Activated naive CD4-positive, alpha-beta T cell treated with Interleukin-2 at 50 U/mL for 16 hours (primary cell): Measurements from ENCODE around the gene ARPC5L.
A peak's percentile ranks its signal among the peaks of the same experiment; 100 is the strongest.

Experiments
- DNase-seq: peaks from one replicate; pipeline ENCODE4 v3.0.0-alpha.2; 2020

ARPC5L gene

DNA sequence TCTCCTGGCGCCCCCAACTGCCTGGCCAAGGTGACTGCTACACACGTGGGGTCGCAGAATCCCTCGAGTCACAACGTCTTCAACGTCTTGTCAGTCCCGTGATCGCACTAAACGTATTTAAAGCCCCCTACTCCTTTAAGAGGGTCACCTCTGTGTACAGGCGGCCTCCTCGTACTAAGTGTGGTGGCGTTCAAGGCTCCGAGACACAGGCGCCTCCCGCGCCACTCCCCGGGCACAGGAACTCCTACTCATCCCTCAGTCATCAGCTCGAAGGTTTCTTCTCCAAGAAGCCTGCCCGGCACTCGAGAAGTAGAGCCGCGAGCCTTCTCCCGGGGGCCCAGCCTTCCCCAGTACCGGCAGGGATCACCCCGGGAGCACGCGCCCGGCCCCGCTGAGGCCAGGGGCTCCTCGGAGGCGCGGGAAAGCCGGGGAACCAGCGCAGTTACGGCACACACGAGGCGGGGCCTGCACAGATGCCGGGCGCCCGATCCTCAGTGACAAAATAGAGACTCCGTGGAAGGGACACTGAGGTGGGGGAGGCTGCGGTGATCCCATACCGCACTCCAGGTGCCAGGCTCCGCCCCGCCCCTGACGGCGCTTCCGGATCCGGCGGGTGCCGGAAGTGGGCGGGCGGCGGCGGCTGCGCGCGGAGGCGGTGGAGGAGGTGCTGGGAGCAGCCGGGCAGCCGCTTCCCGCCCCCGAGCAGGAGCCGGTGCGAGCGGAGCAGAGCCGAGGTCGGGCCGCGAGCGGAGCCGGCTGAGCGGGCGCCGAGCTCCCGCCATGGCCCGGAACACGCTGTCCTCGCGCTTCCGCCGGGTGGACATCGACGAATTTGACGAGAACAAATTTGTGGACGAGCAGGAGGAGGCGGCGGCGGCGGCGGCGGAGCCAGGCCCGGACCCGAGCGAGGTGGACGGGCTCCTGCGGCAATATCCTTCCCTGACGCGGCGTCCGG, 6.9 kb downstream of the ARPC5L start:
- peak; percentile 93 for DNase-seq

DNA sequence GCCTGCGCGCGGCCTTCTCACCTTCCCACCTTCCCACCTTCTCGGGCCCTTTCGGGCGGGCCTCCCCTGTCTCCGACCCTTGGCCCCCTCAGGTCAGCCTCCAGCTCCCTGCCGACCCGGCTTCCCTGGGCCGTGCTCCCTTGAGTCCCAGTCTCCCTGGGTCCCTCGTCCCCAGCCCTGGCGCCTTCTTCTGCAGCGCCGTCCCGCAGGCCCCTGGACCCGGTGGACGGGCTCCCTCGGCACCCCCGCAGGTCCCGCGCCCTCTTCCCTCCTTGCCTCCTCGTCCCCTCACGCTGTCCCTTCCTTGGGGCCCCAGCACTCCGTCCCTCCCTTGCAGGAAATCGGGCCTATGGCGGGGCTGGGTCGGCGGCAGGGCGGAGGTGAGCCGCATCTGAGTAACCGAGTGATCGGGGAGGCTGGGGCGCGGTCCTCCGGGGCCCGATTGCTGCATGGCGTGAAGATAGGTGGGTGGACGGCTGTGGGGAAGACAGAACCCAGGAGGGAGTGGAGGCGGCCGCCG, 7.6 kb downstream of the ARPC5L start:
- DNase-seq, result peak; percentile 68

DNA sequence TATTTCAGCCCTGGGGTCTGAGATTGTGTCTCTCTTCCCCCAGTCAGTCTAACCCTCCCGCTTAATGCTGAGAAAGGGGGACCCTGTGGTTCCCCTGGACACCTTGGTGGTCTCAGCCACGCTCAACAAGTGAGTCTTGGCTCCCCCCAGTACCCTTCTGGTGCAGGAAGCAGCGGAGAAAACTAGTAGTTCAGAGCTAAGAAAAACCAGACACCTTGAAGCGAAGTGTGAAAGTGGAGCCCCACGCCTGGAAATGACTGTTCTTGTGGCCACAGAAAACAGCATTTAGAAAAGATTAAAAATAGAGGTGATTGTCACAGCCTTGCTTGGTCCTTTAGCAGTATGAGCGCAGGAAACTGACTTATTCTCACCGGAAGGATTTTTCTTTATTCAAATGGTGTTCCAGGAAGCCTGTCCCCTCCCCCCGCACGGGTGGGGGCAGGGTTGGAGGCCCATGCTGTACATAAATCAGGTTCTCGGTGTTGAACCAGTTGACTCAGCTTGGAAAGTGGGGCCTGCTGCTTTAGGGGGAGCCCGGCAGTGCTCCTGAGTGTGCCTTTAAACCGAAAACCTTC, 8.1 kb downstream of the ARPC5L start:
- peak; percentile 93 for DNase-seq

DNA sequence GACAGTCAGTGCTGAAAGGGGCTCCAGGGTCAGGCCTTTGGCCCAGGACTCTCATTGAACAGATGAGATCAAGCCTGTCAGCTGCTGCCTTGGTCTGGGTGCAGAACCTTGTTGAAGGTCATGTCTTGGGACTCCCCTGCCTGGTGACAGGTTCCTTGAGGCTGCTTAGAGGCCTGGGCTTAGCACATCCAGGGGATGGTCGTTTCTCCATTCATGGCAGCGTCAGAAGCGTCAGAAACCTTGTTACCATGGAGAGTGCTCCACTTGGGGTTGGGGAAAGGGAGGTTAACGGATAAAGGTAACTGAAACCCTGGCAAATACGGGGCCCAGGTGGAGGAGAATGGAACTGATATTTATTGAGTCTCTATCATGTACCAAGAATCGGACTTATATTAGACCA, 8.8 kb downstream of the ARPC5L start:
- peak; percentile 20 for DNase-seq

DNA sequence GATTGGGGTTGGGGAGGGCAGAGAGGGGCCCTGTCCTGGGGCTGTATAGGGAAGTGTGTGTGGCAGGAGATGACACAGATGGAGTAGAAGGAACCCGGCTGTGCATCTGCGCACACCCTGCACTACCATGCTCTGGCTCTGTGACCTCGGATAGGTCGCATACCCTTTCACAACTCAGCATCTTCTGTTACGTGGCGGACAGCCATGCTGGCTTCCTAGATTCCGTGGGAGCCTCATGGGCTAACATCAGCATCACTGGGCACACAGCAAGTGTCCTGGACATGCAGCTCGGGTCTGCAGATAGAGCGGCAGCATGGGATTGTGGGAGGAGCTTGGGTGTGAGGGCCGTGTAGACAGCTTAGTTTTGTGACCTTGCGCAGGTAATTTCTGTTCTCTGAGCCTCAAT, 9.2 kb downstream of the ARPC5L start:
- DNase-seq, result no peak

DNA sequence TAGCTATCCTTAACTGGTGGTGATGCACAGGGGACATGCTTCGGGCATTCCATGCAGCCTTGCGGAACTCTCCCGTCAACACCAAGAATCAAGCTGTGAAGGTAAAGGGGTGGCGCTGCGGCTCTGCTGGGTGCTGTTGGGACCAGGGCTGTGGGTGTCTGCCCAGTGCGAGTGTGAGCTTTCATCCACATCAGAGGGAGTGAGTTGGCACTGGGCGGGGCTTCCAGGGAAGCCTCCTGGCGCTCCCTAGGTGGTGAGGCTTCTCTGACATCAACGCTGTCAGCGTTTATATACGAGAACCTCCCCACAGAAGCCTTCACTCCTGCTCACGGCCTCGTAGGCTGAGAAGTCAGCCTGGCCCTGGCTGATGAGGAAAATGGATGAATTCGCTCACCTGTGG, 11.7 kb downstream of the ARPC5L start:
- peak; percentile 18 for DNase-seq

DNA sequence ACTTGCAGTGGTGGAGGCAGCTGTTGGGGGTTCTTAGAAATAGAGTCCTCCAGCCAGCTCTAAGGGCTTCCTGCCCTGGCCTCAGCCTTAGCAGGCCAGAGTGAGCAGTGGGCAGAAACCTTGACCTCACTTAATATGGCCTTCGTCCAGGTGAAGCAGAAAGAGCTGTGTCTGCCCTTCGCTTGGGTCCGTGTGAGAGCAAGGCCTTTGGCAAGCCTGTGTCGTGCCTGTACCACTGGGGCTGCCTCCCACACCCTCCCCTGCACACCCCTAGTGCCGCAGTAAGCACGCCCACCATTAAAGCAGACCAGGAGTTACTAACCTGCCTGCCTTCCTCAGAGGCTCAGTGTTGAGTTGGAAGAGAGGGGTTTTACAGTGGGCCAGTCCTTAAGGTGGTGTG, 13.6 kb downstream of the ARPC5L start:
- no peak for DNase-seq

DNA sequence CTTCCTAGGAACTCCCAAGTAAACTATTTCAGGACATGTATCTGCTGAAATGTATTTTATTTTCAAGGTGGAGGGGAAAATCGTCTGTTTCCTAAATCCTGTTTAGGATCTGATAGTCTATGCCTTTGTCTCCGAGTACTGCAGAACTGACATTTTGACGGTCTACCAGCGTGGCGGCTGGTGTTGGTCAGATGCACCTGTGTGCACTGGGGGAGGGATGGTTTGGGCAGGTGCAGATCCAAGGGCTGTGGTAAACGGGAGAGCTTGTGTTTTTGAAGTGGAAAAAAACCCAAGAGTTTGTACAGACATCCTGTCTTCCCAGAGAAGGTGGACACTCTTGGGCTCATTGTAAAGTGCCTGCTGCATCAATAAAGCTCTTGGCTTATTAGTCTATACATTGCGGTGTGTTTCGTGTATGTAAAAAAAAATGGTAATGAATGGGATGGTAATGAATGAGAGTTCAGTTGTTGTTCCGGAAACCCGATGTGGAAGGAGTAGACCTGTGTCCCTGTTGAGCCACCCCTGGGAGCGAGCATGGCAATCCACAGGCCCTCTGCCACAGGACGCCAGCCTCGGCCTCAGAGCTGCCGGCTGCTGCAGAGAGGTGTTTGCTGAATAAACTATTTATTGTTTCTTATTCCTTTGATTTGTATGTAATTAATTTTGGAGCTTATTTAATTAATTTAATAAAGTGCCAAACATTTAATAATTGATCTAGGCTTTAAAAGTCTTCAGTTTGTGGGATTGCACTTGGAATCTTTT, 15.3 kb downstream of the ARPC5L start:
- DNase-seq, result no peak

DNA sequence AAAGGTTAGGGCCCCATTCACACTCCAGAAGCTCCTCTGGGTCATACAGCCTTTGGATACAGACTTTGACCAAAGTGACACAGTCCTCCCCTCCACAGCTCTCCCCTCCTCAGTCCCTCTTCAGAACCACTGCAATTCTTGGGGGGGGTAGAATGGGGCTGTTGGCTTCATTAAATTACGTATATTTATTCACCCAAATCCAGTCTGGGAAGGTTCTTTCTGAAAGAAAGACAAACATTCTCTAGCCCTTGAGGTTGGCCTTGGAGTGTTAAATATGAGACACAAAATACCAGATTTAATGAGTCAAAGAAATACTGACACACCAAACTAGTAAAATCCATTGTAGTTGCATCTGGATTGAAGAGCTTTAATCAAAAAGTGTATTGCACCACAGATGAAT, 16.1 kb downstream of the ARPC5L start:
- no peak for DNase-seq

DNA sequence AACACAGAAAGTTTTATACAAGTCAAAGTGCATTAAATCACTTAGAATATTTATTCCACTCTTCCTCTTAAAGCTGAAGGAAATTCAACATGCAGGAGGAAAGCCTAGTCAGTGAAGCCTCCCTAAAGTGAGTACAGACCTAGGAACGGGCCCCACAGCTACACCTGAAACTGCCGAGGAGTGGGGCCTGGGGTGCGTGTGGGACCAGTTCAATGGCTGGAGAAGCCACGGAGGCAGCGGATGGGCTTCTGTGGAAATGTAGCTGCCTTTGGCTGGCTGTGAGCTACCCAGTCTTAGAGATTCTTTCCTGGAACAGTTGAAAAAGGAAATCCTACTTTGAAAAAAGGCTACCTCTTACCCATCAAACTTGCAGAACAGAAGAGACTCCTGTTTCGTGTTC, 16.6 kb downstream of the ARPC5L start:
- no peak for DNase-seq

DNA sequence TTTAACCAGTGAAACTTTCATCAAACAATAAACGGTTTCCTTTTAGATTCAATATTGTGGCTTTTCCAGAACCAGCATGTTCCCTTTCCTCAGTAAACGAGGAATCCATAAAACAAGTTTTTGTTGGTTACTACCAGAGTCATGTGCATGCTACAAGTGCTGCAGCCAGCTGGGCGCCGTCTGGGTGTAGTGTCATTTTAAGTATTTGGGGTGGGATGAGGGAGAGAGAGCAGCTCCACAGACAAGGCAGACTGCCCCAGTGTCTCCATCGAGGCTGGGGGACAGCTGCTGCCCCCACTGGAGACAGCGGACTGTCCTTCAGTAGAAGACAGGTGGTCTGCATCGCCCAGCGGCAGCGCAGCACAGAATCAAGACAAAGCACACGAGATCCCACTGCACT, 17.3 kb downstream of the ARPC5L start:
- DNase-seq, result no peak

DNA sequence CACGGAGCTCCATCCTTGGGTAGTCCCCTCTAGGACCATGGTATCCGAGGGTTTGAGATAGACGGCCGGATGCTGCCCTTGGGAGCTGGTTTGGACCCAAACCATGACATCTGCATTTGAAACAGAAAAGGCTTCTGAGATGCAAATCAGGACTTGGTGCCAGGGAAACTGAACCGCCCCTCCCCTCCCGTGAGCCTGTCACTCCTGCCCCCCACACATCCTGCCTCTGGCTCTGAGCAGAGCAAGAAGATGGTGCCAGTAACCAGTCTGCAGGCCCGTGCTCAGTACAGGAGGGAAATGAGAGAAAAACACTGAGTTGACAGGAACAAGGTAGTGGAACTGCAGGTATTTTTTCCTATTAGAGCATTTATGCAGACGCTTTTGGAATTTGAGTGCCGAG, 18.6 kb downstream of the ARPC5L start:
- DNase-seq, result no peak

DNA sequence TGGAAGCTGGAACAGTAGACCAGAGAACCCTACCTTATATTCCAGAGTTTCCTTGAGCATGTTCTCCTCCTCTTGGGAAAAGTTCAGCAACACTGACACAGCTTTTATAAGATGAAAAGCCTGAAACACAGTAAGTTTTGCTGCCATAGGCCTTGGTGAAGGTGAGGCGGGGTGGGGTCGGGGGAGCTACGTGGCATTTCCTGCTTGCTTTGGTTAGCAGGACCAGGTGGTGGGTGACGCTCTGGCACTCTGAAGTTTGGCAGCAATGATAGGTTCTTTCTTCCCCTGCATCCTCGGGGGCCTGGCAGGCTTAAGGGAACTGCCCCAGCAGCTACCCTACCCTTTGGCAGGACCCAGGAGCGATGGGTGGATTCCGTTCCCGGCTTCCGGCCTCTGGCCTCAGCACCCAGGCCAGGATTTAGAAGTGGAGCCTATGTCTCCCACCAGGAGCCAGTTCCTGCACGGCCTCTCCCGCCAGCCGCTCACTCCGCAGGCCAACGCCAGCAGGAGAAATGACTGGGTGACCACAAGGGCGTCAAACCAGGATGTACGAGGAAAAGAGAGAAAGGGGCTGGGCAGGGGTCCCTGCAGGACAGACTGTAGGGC, 19.3 kb downstream of the ARPC5L start:
- DNase-seq, result no peak

DNA sequence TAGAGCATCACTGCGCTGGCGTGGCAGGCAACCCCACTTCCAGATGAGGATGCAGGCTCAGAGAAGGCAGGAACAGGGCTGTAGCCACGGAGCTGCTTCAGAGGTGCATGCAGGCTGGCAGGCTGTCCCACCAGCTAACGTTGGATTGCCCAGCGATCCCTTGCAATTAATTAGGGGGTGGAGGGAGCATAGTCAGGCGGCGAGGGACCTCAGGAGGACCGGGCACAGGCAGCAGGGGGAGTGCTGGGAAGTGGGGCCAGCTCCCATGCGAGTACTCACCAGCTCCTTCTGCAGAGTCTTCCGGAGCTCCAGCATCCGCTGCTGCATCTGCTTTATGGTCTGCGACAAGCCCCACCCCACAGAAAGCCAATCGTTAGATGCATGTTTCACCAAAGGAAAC, 20.3 kb downstream of the ARPC5L start:
- no peak for DNase-seq

DNA sequence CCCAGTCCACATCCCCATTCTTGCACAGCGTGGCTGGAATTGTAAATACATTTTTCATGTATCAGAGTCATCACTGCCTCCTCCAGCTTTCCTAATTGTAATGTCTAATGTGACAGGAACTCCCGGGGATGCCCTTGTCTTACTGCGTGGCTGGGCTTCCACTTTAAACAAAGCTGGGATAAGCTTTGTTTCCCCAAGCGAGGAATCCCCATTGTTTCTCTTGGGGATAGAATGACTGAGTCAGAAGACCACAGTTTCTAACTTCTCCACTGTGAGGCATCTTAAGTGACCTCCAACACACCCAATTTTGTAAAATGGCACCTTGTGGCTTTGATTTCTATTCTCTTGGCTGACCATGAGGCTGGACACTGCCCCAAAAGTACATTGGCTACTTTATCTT, 22.4 kb downstream of the ARPC5L start:
- no peak for DNase-seq

DNA sequence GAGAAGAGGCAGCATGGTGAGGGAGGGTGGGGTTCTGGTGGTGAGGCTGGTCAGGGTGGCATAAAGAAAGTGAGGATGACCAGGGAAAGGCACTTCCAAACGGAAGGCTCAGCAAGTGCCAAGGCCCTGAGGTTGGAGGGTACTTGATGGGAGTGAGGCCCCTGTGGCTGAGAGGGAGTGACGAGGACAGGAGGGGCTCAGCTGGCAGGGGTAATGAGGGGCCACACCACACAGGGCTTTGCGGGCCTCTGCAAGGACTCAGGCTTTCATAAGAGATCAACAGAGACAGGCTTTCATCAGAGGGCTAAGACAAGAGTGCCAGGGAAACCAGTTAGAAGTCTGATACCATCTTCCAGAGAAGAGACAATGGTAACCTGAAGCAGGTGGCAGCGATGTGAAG, 23.6 kb downstream of the ARPC5L start:
- no peak for DNase-seq

DNA sequence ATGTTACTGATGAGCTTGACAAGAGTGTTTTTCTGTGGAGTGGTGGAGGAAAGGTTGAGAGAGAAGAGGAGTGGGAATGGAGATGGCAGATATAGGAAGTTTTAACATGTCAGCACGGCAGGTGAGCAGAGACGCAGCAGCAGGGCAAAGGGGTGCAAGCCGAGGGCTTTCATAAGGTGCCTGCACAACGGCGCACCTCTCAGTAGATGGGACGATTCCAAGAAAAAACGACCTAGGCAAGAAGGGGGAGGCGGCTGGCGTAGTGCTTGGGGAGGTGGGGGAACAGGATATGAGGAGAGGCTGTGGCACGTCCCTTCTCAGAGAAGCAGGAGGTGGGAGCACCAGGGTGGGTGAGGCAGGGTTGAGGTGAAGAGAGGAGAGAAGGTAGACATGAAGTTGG, 24.5 kb downstream of the ARPC5L start:
- no peak for DNase-seq

DNA sequence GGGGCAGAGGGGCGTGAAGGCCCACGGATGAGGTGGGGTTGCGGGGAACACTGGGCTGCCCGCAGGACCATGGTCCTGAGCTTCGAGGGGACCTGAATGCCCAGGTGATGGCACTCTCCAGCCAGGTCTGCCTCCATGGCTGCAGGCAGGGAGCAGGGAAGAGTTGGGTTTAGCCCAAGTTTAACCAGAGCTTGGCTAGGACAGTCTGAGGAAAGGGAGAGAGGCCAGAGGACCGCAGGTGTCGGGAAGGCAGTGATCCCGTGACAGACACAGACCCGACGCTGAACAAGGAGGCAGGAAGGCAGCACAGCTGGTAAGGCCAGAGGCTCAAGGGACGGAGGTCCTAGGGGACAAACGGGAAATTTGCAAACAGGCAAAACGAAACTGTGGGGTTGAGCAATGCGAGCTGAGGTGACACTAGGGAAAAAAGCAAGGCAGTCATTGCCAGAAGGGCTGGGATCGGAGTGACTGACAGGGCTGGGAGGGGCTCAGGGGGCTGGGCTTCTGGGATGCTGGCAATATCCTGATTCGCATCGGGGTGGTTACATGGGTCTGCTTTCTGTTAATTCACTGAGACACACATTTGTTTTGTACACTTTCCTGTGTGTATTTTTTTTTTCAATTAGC, 25.0 kb downstream of the ARPC5L start:
- no peak for DNase-seq

DNA sequence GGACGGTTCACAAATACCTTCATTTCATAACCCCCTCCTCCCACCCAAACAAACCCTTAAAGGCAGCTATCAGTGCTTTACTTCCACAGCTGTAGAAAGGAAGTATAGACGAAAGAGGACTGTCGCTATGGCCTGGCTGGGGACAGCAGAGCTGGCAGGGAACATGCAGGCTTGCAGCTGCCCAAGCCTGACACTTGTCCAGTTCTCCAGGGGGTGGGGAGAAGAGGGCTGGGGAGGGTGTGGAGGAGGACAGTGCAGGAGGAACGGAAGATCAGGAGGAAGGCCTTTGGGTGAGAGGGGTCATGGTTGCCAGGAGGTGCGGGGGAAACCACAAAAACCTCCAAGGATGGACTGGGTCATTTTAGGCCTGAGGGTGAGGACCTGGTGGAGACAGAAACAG, 25.9 kb downstream of the ARPC5L start:
- DNase-seq, result no peak

DNA sequence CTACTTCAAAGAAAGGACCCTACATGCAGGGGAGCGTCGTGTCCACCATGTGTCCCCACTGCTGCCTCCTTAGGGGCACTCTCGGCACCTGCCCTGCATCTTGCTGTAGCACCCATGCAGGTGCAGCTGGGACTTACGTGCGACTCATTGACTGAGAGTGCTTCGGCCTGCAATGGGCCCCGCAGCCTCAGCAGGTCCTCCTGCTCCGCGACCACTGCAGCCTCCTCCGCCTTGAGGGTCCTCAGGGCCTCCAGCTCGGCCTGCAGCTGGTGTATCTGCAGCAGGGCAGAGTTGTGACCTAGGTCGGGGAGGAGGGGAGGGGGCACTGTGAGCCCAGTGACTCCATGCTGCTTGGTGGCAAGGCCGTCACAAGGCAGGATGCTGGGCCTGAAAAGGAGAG, 27.1 kb downstream of the ARPC5L start:
- no peak for DNase-seq

DNA sequence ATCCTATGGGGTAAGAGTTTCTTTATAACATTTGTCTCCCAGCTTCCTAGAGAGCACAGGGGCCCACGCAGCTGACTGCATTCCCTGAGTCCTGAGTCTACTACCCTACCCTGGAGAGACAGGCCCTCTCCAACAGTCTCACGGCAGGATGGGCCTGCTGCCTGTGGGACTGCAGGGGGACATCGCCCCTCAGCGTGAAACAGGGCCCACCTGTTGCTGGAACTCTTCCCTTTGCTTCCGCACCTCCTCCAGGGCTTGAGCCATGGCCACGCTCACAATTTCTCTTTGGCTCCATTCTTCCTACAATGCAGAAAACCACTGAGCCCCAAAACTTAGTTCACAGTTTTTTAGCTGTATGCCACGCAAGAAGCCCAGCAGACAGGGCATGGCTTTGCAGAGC, 28.2 kb downstream of the ARPC5L start:
- DNase-seq, result no peak

DNA sequence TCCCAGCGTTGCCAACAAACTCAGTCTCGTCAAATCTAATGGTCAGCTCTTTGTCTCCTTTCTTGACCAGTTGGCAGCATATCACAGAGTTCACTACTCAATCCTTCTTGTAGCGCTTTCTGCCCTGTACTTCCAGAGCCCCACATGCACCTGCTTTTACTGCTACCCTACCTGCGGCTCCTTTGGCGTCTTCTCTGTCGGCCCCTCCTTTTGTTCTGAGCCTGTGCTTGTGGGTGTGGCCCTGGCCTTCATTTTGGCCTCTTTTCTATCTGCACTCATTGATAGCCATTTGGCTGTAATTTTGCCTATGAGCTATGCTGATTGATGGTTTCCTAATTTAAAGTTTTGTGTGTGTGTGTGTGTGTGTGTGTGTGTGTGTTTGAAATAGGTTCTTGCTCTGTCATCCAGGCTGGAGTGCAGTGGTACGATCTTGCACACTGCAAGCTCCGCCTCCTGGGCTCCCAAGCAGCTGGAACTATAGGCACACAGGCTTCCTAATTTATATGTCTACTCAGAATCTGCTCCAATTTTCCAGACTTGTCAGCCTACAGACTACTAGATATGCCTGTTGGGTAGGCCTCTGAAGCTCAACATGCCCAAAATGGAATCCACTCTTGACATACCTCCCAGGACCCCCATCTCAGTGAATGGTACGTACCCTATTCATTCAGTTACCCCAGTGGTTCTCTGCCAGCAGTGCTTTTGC, 32.3 kb downstream of the ARPC5L start:
- no peak for DNase-seq
